Mesothelial cell of epicardium (in vitro differentiated cells): ENCODE results near the gene PPM1J. TPM values are rescaled to one million over a fixed set of nuclear protein-coding genes. Genes with fewer than 3 reads are reported as not detected.

Source experiments
- DNase-seq, 2 experiments: peaks; one replicate each; pipeline ENCODE4 v3.0.0; 2021; ENCODE audit warnings: low spot score in 2 of 2; ENCODE audit not compliant: unreplicated experiment in 2 of 2
- H3K27ac Mint-ChIP-seq: 2 replicates; pipeline ENCODE4 v1.8.0; 2021; ENCODE audit warnings: mixed read lengths
- H3K27me3 Mint-ChIP-seq: 2 replicates; pipeline ENCODE4 v1.8.0; 2021; ENCODE audit warnings: low read depth, mixed read lengths
- H3K36me3 Mint-ChIP-seq: 2 replicates; pipeline ENCODE4 v1.8.0; 2021; ENCODE audit warnings: mixed read lengths
- H3K4me1 Mint-ChIP-seq: 2 replicates; pipeline ENCODE4 v1.8.0; 2021; ENCODE audit warnings: mixed read lengths
- H3K4me3 Mint-ChIP-seq: 2 replicates; pipeline ENCODE4 v1.8.0; 2021; ENCODE audit warnings: mild to moderate bottlenecking, moderate library complexity, mixed read lengths
- H3K9me3 Mint-ChIP-seq: 2 replicates; pipeline ENCODE4 v1.8.0; 2021; ENCODE audit warnings: mixed read lengths
- CTCF ChIP-seq: fragments of 200-600 bp; sonication (generic); IDR thresholded peaks from one replicate; pipeline ENCODE4 v1.5.0; 2021; ENCODE audit warnings: antibody characterized with exemption; ENCODE audit not compliant: unreplicated experiment
- total RNA-seq: library from RNA; stranded (reverse); gene quantifications from 3 replicates; pipeline ENCODE4 v1.2.1, GENCODE V29; 2021

Gene PPM1J
- total RNA-seq, 1 donor from 2014 or later: 4.3 TPM

GRCh38 chr1:112708002-112708448, 7.1 kb downstream of the PPM1J start:
- H3K4me1 Mint-ChIP-seq: peaks cover 38% of the 10 kb centered on the region
- no peaks in the 10 kb centered on the region for H3K36me3 Mint-ChIP-seq

GRCh38 chr1:112707221-112708001, 7.7 kb downstream of the PPM1J start:
- peak; percentile 70 to 84 for DNase-seq
- Mint-ChIP-seq H3K9me3 (no peaks in the 10 kb centered on the region), H3K4me3 (peak overlapping the region; percentile 74), H3K4me1 (peaks cover 44% of the 10 kb centered on the region), H3K36me3 (peaks cover 2% of the 10 kb centered on the region), H3K27ac (peak overlapping the region; percentile 35), H3K27me3 (peaks cover 10% of the 10 kb centered on the region)
- TF ChIP-seq CTCF: peak; percentile 72

More at GRCh38 chr1:112708002-112708448, 7.1 kb downstream of the PPM1J start:
- Mint-ChIP-seq H3K4me3 (peak overlapping the region; percentile 74), H3K27ac (no peak overlapping the region), H3K27me3 (peaks cover 16% of the 10 kb centered on the region), H3K9me3 (no peaks in the 10 kb centered on the region)
- TF ChIP-seq CTCF: no peak
- no peak for DNase-seq

DNA sequence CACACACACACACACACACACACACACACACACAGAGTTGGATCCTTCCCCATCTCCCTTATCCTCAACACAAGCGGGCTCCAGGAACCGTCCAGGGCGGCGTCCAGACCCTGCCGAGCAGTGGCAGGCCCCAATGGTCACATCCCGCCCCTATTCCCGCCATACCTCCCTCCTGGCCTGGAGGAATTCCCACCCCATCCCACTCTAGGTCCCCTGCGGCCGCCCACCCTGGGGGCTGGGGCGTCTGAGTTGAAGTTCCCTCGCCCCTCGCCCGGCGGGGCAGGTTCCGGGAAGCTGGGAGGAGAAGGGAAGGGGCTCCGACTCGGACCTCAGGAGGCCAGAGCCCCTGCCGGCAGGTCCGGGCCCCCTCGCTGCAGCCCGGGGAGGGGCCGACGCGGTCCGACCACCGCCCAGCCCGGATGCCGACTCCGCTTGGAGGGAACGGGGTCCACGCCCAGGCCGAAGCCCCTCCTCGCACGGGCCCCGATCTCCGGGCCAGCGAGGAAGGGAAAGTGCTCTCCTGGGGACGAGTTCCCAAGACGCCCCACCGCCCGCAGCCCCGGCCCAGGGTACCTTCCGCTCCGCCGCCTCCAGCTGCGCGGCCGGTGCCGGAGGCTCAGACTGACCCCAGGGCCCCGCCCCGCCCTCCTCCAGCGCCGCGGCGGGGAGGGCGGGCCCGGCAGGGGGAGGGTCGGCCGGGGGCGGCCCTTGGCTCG, 8.5 kb downstream of the PPM1J start, which contains the start of gene RHOC:
Gene RHOC, minus strand, starts transcription at position 623 of the 716 bp plus-strand sequence. CDS start 3,328 bp downstream, outside the sequence.
- Mint-ChIP-seq H3K4me1 (peaks cover 51% of the 10 kb centered on the region), H3K27me3 (peaks cover 4% of the 10 kb centered on the region), H3K36me3 (peaks cover 10% of the 10 kb centered on the region), H3K27ac (peak within 1 kb of the TSS; percentile 95), H3K9me3 (no peaks in the 10 kb centered on the region), H3K4me3 (peak within 1 kb of the TSS; percentile 78)
- no peak for TF ChIP-seq CTCF
- peak in 1 of 2 experiments; percentile 68 for DNase-seq

GRCh38 chr1:112704934-112705627, 10.1 kb downstream of the PPM1J start:
- H3K9me3 Mint-ChIP-seq: no peaks in the 10 kb centered on the region
- peak; percentile 56 to 77 for DNase-seq
- peaks cover 14% of the 10 kb centered on the region for H3K36me3 Mint-ChIP-seq
- no peak for TF ChIP-seq CTCF
- peaks cover 67% of the 10 kb centered on the region for H3K4me1 Mint-ChIP-seq
- H3K4me3 Mint-ChIP-seq: peak overlapping the region; percentile 78
- H3K27me3 Mint-ChIP-seq: no peaks in the 10 kb centered on the region
- H3K27ac Mint-ChIP-seq: peak overlapping the region; percentile 95

- no peak for DNase-seq
- Mint-ChIP-seq H3K36me3 (peaks cover 14% of the 10 kb centered on the region), H3K27me3 (no peaks in the 10 kb centered on the region), H3K9me3 (no peaks in the 10 kb centered on the region), H3K4me1 (peaks cover 73% of the 10 kb centered on the region), H3K4me3 (peak overlapping the region; percentile 78), H3K27ac (peak overlapping the region; percentile 95)
- no peak for TF ChIP-seq CTCF
These were observed 10.7 kb downstream of the PPM1J start for GRCh38 chr1:112704391-112704933.
